ENCODE measurements around the gene APMAP.

Gene APMAP

DNA sequence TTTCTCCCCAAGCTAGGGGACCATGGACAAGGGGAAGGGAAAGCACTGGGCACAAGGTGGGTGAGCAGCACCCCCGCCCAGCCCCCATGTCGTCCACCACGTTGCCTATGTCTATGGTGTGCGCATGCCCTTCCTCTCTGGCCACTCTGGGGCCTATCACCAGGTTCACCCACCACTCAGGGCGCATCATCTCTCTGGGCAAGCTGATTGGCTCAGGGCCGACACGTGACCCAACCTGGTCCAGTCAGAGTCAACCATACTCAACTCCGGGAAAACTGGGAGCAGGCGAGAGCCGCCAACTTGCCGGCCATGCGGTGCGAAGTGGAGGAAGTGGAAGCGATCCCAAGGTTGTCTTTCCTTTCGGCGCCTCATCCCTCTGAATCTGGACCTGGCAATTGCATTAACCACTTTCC, 39.5 kb upstream of the APMAP start:
- TF ChIP-seq, protein P1, sequence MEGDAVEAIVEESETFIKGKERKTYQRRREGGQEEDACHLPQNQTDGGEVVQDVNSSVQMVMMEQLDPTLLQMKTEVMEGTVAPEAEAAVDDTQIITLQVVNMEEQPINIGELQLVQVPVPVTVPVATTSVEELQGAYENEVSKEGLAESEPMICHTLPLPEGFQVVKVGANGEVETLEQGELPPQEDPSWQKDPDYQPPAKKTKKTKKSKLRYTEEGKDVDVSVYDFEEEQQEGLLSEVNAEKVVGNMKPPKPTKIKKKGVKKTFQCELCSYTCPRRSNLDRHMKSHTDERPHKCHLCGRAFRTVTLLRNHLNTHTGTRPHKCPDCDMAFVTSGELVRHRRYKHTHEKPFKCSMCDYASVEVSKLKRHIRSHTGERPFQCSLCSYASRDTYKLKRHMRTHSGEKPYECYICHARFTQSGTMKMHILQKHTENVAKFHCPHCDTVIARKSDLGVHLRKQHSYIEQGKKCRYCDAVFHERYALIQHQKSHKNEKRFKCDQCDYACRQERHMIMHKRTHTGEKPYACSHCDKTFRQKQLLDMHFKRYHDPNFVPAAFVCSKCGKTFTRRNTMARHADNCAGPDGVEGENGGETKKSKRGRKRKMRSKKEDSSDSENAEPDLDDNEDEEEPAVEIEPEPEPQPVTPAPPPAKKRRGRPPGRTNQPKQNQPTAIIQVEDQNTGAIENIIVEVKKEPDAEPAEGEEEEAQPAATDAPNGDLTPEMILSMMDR (IDR thresholded peaks at IDR 0.05; ENCODE audit: low read depth, low read length, missing control alignments), result no peak
- no peak for DNase-seq (ENCODE audit: low read depth)
- no peak overlapping the region for H3K4me3 ChIP-seq (ENCODE audit: low read depth, low read length)

DNA sequence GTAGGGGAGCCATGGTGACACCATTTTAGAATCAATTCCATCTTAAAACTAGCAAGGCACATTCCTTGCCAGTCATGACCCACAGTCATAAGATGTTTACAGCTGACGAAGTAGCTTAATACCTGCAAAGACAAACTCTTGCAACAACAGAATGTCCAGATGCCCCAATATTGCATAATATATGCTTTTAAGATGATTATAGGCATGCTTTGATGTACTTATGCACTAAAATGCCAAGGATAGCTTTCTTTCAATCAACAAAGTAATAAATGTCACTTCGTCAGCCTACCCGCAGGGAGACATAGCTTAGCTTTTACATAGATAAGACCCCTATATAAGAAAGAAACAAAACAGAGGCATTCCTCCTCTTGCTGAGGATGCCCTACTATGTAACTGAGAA, 38.7 kb upstream of the APMAP start:
- TF ChIP-seq, protein P1 (IDR thresholded peaks at IDR 0.05; ENCODE audit: low read depth, low read length, missing control alignments), result no peak
- no peak for DNase-seq (ENCODE audit: low read depth)
- H3K4me3 ChIP-seq (ENCODE audit: low read depth, low read length), result no peak overlapping the region

DNA sequence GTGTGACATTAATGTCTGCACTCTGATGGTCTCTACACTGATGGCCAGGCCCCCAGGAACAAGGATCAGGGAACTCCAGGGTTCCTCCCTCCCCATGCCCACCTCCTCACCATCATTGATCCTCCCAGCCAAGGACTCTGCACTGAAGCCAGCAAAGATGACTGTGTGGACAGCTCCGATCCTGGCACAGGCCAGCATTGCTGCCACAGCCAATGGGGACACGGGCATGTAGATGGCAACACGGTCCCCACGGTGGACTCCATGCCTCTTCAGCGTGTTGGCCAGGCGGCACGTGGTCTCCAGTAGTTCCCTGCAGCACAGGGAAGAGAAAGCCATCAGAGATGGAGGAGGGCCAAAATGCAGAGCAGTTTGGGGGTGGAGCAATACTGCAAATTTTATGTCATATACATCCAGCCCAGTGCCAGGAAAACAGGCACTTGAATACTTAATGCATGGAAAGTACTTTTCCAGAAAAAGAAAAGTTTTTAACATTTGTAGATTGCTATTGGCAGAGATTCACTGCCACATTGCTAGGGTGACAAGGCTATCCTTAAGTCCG, 38.2 kb upstream of the APMAP start:
- TF ChIP-seq, protein P1 (IDR thresholded peaks at IDR 0.05; ENCODE audit: low read depth, low read length, missing control alignments), result no peak

DNA sequence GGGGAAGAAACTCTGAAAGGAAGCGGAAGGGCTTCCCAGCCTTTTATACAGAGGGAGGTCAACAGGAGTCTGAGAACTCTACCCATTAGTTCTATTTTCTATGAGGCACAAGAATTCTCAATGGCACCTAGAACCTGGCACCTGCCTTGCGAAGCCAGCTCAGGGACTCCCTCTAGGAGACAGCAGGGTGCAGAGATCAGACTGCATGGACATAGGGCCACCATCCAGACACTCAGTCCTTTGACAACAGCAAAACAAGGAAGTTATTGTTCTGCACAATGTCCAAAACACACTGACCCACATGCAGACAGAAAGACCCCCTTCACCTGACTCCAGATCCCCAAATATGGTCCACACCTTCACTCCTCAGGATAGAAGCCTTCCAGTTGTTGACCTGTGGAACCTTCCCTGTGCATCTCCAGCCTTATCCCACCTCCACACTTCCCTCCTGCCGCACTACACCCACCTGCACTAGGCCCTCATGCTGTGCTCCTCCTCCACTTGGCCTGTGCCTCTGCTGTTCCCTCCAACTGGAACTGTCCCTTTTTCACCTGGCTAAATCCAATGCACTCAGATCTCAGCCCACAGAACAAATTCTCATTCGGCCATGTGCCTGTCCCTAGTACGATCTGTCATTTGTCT, 37.6 kb upstream of the APMAP start:
- no peak overlapping the region for H3K4me3 ChIP-seq (ENCODE audit: low read depth, low read length)
- no peak for DNase-seq (ENCODE audit: low read depth)
- TF ChIP-seq, protein P1 (IDR thresholded peaks at IDR 0.05; ENCODE audit: low read depth, low read length, missing control alignments), result no peak

More for the DNA sequence above, 38.2 kb upstream of the APMAP start:
- H3K4me3 ChIP-seq (ENCODE audit: low read depth, low read length), result no peak overlapping the region
- DNase-seq (ENCODE audit: low read depth), result no peak

DNA sequence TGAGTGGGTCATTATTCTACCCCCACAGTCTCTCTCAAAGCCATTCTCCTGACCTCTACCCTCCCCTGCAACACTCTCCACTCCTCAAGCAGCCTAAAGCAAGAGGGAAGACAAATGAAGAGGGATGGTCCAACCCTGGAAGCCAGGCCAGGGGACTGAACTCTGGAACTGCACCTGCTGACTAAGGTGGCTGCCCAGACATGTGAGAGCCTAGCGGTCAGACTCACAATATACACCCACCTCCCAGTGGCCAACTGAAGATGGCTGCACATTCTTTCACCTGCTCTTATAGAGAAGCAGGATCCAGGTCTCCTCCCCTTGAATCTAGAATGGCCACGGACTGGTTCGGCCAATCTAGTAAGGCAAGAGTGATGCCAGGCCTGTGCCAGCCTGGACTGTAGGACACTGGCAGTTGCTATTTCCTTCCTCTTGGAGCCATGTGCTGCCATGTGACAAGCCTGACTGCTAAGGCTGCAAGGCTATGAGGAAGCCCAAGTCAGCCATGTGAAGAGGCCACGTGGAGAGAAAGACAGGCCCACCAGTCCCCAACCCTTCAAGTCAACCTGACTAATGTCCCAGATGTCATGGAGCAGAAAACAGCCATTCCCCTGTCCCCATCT, 33.5 kb upstream of the APMAP start:
- DNase-seq (ENCODE audit: low read depth), result no peak
- TF ChIP-seq, protein P1 (IDR thresholded peaks at IDR 0.05; ENCODE audit: low read depth, low read length, missing control alignments), result no peak
- H3K4me3 ChIP-seq (ENCODE audit: low read depth, low read length), result no peak overlapping the region

DNA sequence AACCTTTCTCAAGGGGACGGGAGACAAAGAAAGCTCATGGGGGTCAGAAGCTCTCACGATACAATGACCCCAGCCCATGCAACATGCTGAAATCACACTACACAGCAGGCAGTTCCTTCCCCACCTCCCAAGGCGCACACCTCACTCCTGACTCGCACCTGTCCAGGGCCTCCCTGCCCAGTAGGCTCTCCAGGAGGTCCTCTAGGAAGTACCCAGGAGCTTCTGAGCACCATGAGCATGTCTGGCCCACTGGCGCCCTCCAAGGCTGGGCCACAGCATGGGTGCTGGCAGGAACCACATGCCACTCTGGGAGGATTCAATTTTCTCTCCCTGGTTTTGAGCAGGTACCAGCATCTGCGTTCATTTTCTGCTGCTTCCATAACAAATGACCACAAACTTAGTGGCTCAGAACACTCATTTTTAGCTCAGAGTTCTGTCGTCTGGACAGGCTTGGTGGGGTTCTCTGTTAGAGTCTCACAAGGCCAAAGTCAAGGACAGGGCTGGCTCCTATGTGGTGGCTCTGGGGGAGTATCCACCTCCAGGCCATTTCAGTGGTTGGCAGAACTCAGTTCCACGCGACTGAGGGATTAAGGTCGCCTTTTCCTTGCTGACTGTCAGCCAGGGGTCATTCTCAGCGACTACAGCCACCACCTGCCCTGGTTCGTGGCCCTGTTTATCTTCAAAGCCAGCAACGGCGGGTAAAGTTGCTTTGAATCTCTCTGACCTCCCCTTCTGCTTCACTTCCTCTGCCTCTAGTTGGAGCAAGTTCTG, 32.7 kb upstream of the APMAP start:
- no peak overlapping the region for H3K4me3 ChIP-seq (ENCODE audit: low read depth, low read length)
- TF ChIP-seq, protein P1 (IDR thresholded peaks at IDR 0.05; ENCODE audit: low read depth, low read length, missing control alignments), result no peak
- DNase-seq (ENCODE audit: low read depth), result no peak

Measured in GM12864 (cell line).